ENCODE data around the gene TET2.
A peak's percentile ranks its signal among the peaks of the same experiment; 100 is the strongest.

Gene TET2

GRCh38 chr4:105146276-105147015 lies at the start of gene TET2:
Gene TET2 (plus strand): TSS chr4:105146876. CDS start chr4:105233943, 87,067 bp downstream.
- DNase-seq: peak; percentile 22

DNA sequence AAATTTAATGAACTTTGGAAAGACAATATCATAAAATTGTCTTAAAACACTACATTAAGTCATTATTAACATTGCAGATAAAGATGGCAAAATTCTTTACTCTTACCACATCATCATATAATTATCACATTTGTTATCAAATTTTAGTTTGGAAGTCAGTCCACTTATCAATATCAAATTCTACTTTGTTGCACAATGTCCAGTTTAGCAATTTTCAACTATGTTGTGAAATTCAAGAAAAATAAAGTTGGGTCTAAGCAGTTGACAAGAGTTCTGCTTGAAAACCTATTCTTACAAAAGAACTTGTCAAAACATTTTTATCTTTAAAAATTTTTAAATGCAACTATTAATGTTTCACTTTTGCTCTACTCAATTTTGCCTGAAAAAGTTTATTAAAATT lies 44.7 kb upstream of the TET2 start:
- no peak for DNase-seq

DNA sequence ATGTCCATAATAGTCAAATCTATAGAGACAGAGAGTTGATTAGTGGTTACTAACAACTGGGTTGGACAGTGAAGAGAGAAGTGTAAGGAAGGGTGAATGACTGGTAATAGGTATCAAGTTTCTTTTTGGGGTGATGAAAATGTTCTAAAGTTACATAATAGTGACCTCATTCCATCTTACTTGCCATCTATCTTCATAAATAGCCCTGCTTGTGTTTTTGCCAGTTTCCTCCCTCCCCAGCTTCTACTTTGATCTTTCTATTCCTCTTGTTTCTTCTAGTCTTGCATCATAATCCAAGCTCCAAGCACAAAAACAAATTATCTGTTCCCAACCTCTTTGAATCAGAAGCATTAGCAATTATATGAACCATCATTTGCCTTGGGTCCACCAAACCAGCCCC lies 40.2 kb upstream of the TET2 start:
- DNase-seq: no peak

- DNase-seq: no peak
Measured at GRCh38 chr4:105107095-105107856, 39.4 kb upstream of the TET2 start.

- no peak for DNase-seq
Measured at GRCh38 chr4:105108971-105109370, 37.7 kb upstream of the TET2 start.

- no peak for DNase-seq
Measured at GRCh38 chr4:105112274-105112673, 34.4 kb upstream of the TET2 start.

GRCh38 chr4:105113800-105114199 lies 32.9 kb upstream of the TET2 start:
- DNase-seq: no peak

DNA sequence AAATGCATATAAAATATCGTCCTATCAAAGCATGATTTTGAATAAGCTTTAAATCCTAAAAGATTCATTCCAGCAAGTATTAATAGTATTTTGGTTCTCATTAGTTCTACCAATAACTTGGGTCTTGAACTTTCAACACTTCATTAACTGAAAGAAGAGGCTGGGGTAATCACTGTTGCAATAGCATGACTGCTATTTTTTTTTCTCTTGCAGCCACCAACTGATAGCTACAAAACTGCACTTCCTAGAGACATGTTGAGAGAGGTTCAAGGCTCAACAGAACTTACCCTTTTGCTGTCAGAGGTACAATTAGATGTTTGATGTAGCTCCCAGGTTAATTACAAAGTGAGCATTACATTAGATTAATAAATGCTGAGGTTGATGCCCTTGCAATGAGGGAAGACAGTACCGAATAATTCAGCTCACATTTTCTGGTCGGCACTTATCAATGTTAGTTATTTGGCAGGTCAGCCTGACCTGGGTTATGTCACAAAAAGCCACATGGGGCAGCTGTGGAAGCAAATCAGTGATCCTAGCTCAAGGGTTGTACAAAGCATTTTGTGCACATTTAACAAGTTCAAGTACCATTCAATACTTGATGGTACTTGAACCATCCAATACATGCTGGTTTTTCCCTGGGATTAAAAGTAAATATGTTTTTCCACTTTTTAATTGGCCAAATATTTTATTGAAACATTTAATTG lies 29.9 kb upstream of the TET2 start:
- no peak for DNase-seq

DNA sequence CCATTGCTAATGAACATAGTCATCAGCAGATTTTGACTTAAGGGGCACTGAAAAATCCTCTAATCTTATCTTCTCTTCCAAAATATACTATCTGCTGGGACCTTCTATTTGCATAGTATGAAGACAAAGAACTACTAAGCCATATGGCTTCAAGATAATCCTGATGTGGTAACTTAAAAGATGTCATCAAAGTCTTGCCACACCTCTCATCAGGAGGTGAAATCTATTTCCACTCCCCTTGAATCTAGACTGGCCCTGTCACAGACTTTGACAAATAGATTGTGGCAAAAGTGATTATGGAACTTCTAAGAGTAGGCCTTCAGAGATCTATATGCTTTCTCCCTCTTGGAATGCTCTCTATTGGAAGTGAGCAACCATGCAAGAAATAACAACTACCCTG lies 27.3 kb upstream of the TET2 start:
- DNase-seq: no peak

DNA sequence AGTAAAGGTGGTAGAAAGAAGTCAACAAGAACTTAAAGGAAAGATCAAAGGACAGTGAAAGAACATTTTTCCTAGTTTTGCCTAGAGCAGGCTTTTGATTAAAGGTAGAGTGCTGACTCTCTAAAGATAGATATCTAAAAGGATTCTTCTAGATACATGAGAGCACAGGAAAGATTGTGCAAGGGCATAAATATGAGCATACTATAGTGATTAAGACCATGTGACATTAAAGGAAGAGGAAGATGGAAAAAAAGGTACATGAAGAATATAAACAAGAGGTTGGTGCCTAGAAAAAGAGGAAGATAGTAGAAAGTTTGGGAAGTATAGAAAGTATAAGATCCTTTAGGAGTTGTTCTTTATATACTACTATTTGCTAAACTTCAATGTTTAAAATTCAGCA lies 26.1 kb upstream of the TET2 start:
- DNase-seq: no peak

DNA sequence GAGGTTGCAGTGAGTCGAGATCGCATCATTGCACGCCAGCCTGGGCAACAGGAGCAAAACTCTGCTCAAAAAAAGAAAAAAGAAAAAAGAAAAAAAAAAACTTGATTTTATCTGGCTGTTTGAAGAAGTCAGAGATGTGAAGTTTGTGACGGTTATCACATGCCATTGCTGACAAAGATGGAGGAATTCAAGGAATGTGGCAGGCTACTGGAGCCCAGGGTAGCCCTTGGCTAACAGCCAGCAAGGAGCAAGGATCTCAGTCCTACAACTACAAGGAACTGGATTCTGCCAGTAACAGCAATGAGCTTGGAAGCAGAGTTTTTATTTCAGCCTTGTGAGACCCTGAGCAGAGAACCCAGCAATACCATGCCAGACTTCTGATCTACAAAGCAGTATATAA lies 24.3 kb upstream of the TET2 start:
- no peak for DNase-seq

DNA sequence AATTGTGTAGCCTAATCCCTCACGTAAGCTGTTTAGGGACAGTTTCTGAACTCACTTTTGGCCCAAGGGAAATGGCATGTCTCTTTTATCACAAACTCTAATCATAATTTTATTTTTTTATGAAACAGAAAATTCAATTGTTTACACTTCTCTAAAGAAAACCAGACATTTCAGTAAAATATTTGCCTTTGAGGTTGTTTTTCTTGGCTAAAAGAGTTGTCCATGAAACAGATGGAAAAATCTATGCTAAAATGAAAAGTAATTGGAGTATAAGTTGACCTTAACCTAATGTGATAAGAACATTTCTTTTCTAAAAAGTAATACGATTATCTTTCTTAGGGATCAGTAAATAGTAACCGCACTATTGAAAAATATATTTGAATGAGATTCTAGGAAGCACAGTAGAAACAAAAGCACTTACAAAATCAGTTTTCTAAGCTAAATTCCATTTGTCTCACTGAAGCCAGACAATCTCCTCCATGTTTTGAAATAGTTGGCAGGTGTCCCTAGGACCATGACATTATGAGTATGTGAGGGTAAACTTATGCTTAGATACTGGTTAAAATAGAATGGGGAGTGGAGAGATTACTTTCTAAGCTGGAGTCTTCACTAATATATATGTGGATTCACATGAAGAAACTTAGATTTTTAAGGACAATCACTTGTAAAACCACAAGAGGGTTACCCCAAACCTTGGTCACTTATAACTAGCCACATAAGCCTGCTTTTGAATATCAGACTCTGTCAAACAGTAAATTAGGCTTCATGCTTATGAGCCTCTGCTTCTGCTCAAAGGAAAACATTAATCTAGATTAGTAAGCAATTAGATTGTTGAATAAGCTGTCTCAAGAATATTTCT lies 20.1 kb upstream of the TET2 start:
- DNase-seq: no peak

GRCh38 chr4:105127170-105127445 lies 19.6 kb upstream of the TET2 start:
- no peak for DNase-seq

GRCh38 chr4:105128208-105128607 lies 18.5 kb upstream of the TET2 start:
- DNase-seq: no peak

DNA sequence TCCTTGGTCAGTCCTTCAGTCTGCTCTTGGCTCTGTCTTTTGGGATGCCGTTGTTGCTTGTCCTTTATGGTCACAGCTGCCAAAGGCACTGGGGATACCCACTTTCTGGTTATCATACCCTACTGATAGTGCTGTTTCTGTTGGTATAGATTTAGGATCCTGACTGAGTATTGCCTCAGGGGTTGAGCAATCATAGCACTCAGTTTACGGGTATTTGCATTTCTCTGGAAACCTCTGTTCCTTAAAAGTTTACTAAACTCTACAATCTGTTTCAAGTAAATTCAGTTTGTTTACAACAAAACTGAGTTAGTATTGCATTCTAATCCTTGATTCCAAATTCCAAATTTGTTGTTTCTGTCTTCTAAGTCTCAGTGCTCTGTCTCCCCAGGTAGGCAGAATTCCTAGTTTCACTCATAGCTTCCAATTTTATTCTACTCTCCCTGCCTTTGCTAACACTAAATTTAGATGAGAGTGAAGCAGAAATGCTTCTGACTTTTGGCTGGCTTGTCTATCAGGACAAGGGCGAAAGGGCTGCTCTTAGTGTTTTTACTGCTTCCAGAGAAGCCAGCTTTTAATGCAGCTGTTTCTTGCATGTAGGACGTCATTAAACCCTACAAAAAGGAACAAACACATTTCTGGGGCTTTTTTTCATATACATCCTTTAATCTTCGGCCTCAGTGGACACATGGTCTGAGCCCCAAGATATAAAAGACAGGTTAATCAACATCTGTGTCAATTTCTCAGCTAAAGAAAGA lies 17.2 kb upstream of the TET2 start:
- no peak for DNase-seq

- DNase-seq: no peak
Measured at GRCh38 chr4:105130945-105131344, 15.7 kb upstream of the TET2 start.

DNA sequence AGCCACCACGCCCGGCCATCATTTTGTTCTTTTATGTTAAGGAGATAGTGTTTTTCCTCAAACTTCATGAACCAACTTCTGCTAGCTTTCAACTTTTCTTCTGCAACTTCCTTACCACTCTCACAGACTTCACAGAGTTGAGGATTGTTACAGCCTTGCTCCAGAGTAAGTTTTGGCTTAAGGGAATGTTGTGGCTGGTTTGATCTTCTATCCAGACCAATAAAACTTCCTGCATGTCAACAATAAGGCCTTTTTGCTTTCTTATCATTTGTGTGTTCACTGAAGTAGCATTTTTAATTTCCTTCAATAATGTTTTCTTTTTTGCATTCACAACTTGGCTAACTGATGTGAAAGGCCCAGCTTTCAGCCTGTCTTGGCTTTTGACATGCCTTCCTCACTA lies 12.7 kb upstream of the TET2 start:
- no peak for DNase-seq

DNA sequence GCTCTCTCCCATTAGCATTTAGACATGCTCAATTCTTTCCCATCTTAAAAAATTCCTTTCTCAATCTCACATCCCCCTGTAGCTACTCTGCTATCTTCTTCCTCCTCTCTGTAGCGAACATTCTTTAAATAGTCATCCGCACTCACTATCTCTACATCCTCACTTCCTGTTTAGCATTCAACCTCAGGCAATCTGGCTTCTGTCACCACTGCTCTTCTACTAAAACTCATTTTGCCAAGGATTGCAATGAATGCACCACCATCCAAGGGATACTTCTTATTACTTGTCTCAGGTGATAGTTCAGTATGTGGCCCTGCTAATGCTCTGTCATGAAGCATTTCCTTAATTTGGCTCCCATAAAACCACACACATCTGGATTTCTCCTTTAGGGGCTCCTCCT lies 10.9 kb upstream of the TET2 start:
- no peak for DNase-seq

DNA sequence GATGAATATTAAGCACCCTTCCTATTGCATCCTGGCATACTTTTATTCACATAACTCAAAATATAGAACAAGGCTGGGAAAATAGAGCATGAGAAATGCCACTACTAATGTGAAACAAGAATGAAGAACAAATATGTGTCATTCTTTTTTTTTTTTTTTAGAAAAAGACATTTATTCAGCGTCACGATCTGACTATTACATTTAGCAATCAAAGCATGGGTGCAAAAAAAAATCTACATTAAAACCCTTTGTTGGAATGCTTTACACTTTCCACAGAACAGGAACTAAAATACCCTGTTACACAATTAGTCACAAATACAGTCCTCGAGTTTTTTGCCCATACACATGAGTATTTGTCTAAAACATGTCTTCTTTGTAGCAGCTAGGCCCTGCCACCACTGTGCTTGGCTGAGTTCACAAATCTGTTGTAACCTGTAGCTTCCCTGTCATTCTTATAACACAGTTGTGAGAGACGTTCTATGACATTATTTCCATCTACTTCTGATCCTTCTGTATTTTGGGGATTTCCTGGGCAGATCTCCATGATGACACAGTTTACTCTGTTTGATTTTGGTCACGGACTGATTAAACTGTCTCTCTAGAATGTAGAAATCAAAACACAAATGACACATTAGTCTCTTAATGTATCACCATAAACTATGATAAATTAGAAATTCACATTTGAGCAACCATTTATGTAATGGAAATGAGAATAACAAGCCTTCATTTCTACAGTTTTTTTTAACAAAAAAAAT lies 9.4 kb upstream of the TET2 start:
- DNase-seq: no peak

- DNase-seq: no peak
Measured at GRCh38 chr4:105139646-105140045, 7.0 kb upstream of the TET2 start.

GRCh38 chr4:105140684-105141490 lies 5.8 kb upstream of the TET2 start:
- DNase-seq: no peak

All from NCI-H2081 treated with DMSO at 0.1 percent for 48 hours (cell line).